Stimulated activated CD4-positive, alpha-beta T cell treated with anti-CD3 and anti-CD28 coated beads, Interleukin-2, amount 100 ng/mL, for 4 hours (primary cell): ENCODE results near the gene MDH1.
A peak's percentile ranks its signal among the peaks of the same experiment; 100 is the strongest.
"Not testable (repeated sequence)": the region's sequence is repeated elsewhere in the genome, so short reads cannot be mapped to it uniquely, and the experiment has no call there.

Source experiments
- DNase-seq: peaks from one replicate; pipeline ENCODE4 v3.0.0-alpha.2; 2020; ENCODE audit warnings: low read depth

Gene MDH1

DNA sequence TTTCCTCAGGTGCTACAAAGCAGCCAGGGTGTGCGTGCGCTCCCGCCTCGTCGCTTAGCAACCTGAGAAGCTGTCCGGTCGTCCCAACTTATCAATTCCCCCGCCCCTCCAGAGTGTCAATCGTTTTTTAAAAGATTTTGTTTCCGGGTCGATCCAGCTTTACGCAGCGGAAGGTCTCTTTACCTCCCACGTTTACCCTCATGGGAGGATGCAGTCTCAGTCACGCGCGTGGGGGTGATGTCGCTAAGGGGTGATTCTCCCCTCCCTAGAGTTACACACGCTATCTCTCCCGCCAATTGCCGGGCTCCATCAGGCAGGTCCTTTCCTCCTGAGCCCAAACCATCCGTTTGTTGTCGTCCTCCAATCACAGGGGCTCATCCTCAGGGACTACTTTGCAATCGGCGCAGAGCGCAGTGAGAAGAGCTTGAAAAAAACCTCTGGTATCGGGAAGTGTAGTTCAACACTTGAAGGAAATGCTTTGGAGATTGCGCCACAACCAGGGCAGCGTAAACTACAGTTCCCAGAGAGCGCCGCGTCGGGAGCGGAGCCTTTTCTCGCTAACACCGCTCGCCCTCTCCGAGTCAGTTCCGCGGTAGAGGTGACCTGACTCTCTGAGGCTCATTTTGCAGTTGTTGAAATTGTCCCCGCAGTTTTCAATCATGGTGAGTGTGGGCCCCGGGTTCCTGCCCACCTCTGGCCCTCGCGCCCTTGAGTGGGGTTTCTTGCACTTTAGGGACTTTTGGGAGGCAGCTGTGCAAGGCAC, at the start of gene MDH1, which contains the start of gene WDPCP:
Gene MDH1, plus strand, starts transcription at position 579 of the 763 bp plus-strand sequence. Its CDS starts 81 bp downstream, at position 660.
Gene WDPCP, minus strand, starts transcription at position 93 of the 763 bp plus-strand sequence. CDS start 206 bp downstream, outside the sequence.
- peak; percentile 93 for DNase-seq

DNA sequence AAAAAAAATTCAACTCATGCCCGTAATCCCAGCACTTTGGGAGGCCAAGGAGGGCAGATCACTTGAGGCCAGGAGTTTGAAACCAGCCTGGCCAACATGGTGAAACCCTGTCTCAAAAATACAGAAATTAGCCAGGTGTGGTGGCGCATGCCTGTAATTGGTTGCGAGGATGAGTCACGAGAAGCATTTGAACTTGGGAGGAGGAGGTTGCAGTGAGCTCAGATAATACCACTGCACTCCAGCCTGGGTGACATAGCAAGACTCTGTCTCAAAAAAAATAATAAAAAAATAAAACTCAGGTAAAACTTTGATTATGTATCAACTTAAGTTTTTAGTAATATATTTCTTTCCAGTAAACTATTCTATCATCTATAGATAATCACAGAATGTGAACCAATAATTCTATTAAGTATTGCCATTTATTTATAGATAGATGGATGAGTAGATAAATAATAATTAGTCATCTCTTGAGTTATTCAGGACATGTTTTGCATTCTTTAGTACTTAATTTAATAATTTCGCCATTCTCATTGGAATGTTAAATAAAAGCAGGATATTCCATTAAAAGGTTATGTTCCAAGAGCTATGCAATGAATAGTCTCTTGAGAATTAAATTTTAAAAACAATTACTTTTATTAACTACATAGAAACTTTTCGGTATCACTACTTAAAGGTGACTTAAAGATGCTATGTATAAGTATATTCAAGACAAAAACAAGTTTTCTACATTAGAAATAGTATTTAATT, 49.2 kb upstream of the MDH1 start:
- DNase-seq, result no peak

DNA sequence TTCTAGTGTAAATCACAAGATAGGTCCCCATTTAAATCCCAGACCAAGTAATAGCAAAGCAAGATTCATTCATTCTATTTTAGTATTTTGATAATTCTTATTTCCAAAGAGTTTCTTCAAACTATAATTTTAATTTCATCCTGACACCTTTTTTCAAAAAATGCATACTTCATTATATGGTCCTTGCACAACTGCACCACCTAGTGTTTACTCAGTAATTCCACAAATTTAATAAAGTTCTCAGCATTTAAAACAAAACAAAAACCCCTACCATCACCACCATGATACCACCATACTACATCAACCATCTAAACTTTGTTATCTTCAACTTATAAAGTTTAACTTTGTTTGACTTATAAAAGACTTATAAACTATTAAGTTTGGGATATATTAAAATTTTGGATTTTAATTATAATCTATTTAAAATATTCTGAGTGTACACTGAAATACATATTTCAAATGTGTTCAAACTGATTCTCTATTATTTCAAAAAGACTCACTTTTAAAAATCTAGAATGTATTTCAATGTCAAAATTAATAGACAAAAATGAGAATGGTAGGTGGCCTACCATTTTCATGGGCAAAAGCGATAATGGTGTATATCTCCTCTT, 44.6 kb upstream of the MDH1 start:
- no peak for DNase-seq

DNA sequence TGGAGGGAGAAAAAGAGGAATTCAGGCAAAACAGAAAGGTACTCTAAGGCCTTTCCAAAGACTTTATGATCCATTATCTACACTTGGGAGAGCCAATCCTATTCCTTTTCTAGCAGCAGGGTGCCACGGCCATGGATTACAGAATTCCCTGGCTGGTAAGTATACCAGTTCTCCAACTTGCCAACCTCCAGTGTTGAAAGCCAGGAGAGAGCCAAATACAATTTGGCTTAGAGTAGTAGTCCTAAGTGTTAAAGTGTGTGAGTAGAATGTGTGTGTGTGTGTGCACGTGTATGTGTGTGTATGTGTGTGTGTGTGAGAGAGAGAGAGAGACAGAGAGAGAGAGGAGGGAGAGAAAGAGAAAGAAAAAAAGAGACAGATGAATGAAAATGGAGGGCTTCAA, 43.7 kb upstream of the MDH1 start:
- no peak for DNase-seq

DNA sequence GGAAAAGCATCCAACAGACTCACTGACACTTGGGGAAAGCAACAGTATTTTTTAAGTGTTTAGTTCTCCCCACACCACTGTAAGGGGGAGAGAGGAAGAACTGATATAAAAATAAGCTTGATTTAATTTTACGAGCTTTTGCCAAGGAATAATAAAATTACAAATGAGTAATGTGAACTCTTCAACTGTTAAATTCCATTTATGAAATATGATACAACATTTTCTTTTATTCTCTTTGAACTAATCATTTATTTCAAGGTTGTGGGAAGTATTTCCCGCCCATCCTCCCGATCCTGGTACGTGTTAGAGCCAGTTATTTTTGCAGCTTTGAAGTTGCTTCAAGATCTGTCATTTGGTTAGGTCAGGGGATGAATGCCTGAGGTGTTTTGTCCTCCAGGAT, 35.7 kb upstream of the MDH1 start:
- DNase-seq, result no peak

DNA sequence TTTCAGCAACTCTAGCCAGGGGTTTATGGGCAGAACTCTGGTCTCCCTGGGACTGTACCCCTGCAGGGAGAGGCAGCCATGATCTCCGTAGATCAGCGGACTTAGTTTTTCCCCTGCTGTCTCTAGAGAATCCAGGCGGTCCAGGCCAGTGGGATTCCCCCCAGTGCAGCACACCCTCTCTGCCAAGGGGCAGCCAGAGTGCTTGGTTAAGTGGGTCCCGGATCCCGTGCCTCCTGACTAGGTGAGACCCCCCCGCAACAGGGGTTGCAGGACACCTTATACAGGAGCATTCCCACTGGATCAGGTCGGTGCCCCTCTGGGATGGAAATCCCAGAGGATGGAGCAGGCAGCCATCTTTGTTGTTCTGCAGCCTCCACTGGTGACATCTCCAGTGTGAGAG, 33.5 kb upstream of the MDH1 start:
- no peak for DNase-seq

DNA sequence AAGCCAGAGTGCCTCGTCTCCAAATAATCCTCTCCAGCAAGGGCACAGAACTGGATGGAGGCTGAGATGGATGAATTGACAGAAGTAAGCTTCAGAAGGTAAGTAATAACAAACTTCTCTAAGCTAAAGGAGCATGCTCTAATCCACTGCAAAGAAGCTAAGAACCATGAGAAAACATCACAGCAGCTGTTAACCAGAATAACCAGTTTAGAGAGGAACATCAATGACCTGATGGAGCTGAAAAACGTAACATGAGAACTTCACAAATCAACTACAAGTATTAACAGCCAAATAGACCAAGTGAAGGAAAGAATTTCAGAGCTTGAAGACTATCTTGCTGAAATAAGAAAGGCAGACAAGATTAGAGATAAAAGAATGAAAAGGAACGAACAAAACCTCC, 32.8 kb upstream of the MDH1 start:
- no peak for DNase-seq

DNA sequence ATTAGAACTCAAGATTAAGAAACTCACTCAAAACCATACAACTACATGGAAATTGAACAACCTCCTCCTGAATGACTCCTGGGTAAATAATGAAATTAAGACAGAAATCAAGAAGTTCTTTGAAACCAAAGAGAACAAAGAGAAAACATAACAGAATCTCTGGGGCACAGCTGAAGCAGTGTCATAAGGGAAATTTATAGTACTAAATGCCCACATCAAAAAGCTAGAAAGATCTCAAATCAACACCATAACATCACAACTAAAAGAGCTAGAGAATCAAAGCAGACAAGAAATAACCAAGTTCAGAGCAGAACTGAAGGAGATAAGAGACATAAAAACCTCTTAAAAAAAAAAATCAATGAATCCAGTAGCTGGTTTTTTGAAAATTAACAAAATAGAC, 30.9 kb upstream of the MDH1 start:
- not testable (repeated sequence) for DNase-seq

DNA sequence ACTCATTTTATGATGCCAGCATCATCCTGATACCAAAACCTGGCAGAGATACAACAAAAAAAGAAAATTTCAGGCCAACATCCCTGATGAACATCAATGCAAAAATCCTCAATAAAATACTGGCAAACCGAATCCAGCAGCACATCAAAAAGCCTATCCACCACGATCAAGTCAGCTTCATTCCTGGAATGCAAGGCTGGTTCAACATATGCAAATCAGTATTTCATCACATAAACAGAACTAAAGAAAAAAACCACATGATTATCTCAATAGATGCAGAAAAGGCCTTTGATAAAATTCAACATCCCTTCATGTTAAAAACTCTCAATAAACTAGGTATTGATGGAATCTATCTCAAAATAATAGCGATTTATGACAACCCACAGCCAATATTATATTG, 29.8 kb upstream of the MDH1 start:
- not testable (repeated sequence) for DNase-seq

DNA sequence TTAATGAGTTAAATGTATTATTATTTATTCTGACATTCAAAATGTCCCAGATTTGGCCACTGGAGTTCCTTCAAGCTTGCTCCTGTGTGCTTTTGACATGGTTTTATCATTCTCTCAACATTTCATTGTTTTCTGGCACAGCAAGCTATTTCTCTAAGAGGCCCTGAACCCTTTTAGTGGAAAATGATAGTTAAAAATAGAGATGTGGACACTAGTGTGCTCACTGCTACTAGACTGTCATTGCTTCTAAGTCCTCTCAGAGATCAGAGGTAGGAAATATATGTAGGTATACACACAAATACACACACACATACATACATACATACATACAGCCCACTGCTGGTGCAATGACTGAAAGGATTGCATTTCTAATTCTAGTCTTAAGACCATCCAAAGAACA, 26.0 kb upstream of the MDH1 start:
- no peak for DNase-seq

DNA sequence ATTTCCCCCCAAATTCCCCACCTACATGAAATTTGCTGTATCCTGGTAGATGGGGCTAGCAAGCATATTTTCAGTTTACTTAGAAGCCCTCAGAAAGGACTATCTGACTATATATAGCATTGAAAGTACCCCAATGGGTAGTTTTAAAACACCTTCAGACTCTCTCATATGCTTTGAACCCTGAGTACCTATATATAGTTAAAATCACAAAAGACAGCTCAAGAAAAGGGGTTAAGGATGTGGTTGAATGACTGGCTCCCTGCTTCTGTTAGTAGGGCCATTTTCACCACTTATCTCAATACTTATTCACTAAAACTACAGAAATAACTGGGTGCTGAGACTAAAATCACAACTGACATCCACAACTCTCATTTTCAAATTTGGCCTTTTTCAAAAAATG, 19.0 kb upstream of the MDH1 start:
- DNase-seq, result no peak

DNA sequence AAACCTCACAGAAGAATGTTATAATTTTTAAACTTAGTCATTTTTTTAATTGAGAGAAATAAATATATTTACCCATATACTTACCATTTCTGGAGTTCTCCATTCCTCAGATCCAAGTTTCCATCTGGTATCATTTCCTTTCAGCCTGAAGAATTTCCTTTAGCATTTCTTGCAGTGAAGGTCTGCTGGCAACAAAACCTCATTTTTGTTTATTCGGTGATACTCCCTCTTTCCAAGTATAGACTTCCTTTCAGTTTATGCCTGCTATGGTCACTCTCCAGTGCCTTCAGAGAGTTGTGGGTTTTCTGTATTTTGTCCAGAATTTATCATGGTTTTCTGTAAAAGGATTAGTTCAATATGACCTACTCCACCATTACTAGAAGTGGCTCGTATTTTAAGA, 17.5 kb upstream of the MDH1 start:
- no peak for DNase-seq

DNA sequence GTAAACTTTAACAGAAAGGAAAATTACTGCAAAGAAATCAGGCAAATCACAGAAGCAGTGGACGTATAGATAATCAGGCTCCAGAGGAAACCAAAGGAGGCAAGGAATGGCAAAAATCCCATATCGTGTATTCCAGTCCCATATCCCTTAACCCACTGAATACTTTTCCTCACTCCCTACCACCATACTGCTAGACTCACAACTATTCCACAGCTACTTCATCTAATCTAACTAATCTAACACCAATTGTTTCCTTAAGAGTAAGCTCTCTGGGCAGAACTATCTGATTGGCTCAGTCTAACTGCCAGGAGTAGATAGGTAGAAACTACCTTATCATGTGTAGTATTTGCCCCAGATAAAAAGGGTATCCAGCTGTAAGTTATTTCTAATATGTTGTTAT, 16.8 kb upstream of the MDH1 start:
- DNase-seq, result no peak

DNA sequence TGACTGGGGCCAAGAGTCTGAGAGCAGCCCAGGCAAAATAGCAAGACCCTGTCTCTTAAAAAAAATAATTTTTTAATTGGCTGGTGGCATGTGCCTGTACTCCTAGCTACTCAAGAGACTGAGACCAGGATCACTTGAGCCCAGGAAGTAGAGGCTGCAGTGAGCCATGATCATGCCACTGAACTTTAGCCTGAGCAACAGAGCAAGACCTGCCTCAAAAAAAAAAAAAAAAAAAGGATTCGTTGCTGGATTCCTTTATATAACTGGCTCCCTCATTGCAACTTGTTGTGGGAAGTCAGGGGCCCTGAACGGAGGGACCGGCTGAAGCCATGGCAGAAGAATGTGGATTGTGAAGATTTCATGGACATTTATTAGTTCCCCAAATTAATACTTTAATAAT, 15.7 kb upstream of the MDH1 start:
- not testable (repeated sequence) for DNase-seq

DNA sequence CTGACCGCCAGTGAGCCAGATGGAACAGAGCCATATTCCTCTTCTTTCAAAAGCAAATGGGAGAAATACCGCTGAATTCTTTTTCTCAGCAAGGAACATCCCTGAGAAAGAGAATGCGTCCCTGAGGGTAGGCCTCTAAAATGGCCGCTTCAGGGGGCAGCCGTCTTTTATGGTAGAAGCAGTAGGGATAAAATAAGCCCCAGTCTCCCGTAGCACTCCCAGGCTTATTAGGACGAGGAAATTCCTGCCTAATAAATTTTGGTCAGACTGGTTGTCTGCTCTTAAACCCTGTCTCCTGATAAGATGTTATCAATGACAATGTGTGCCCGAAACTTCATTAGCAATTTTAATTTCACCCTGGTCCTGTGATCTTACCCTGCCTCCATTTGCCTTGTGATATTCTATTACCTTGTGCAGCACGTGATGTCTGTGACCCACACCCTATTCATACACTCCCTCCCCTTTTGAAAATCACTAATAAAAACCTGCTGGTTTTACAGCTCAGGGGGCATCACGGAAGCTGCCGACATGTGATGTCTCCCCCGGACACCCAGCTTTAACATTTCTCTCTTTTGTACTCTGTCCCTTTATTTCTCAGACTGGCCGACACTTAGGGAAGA, 14.9 kb upstream of the MDH1 start:
- DNase-seq, result not testable (repeated sequence)

DNA sequence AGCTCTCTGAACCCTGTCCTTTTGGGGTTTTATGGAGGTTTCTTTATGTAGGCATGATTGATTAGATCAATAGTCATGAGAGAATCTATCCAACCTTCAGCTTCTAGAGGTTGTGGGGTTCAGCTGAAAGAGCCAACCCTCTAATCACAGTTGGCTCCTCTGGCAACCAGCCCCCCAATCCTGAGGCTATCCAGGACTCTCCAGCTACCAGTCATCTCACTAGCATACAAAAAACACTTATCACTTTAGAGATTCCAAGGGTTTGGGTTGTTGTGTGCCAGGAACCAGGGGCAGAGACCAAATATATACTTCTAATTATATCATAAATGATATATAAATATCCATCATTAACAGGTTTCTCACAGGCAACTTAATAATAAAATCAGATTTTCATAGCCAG, 12.2 kb upstream of the MDH1 start:
- no peak for DNase-seq

DNA sequence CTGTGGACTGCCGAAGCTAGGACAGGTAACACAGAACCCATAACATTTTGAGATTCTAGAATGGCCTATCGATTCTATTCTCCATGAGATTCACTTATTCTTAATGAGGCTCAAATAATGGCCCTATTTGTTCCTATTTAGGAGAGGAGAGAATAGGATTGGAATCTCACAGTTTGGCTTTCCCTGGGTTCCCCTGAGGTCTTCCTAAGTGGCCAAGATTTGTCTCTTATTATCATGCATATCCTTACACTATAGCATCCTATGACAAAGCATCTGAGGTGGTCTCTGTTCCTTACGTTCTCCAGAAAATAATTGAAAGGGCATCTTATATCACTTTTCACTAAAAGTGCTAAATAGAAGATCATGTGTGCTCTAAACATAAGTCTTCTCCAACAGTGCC, 10.0 kb upstream of the MDH1 start:
- DNase-seq, result no peak

DNA sequence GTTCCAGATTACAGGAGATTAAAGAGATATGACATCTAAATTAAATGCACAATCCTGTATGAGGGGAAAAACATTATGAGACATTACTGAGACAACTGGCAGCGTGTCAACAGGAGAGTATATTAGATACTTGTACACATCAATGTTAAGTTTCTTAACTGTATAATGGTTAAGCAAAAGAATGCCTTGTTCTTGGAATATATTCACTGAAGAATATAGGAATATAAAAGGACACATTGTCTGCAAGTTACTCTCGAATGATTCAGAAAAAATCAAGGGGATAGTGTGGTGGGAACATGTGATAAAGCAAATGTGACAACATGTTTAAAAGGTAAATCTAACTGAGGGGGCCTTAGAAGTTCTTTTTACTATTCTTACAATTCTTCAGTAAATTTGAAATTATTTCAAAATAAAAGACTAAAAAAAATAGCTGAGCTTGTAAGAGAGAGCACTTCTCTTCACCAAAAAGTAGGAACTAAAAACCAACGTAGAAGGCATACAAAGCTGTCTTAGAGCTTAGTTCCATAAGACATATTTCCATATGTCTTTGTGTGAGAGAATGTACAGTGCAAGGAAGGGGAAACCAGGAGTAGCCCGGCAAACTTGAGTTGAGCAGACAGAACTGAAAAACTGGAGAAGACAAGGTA, 8.0 kb upstream of the MDH1 start:
- no peak for DNase-seq

DNA sequence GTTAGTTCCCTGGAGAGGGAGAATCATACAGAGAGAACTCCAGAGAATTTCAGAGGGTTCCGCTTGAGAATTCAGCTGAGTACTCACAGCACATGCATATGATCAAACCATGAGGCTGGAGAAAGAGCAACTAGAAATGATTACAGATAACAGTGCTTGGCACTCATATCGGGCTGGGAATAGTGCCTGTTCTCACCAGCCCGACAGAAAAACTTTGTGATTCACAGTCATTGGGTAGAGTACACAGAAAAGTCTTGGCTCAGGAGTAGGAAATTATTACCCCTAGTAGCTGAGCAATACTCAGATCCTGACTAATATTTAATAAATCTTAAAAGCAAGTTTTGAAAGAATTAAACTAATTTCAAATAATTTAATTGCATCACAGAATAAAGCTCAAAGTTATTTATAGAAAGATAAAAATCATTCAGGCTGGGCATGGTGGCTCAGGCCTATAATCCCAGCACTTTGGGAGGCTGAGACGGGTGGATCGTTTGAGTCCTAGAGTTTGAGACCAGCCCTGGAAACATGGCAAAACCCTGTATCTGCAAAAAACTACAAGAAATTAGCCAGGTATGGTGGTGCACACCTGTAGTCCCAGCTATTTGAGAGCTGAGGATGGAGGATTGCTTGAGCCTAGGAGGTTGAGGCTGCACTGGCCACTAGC, 7.3 kb upstream of the MDH1 start:
- DNase-seq, result no peak

DNA sequence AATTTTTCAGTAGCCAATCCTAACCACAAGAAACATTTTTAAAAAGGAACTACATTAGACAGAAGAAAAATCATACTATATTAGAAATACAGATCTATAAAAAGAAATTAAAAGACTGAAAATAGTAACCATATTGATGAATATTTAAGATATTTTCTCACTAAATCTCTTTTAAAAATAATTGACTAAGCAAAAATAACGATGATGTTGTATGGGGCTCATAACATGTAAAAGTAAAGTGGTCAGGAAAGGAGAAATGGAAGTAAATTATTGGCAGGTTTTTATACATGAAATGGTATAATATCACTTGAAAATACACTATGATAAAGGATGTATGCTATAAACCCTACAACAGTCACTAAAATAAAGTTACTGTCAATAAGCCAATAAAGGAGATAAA, 5.9 kb upstream of the MDH1 start:
- no peak for DNase-seq

DNA sequence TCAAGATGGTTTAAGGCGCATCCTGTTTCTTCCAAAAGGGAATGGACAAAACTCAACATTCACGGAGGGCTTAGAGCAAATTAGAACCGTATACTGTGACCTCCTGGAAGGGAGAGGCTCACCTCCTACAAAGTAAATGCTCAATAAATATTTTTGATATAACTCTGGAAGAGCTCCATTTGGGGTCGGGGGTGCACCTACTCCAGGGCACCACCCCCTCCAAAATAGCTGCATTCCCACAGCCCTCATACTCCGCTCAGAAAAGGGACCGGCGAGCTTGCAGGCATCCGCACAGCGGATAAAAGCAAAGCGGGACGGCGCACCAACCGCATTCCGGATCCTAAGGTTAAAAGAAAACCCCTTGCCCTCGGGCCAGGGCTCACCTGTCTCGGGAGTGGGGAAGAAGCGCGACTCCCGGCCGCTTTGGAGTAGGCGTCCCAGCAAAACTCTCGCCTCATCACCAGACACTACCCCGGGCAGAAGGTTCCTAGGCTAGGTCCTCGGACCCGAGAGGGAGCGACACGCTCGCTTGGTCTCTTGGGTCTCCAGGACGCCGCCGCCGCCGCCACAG, 864 bp upstream of the MDH1 start:
- no peak for DNase-seq
